OCI-LY7 (cell line): ENCODE results near the gene ACP4.

ENCODE experiments used
- CTCF ChIP-seq: fragments of 200-600 bp; sonication (generic); conservative IDR thresholded peaks from 2 replicates; pipeline ENCODE4 v1.5.1; 2014; ENCODE audit warnings: mild to moderate bottlenecking, antibody characterized with exemption, low read length, moderate library complexity, mixed read lengths
- EZH2phosphoT487 ChIP-seq: fragments of 200-600 bp; sonication (generic); IDR thresholded peaks from 2 replicates; pipeline ENCODE4 v1.6.1; 2018; ENCODE audit warnings: low read depth, borderline replicate concordance, mild to moderate bottlenecking, mixed run types, antibody characterized with exemption, low read length, moderate library complexity, mixed read lengths

- TF ChIP-seq CTCF: no peak
- no peak for TF ChIP-seq EZH2phosphoT487
Observed at GRCh38 chr19:50793558-50794065, 3.4 kb downstream of the ACP4 start.
